ENCODE measurements around the gene XKR3.

The XKR3 gene

GRCh38 chr22:16844529-16844928, 19.3 kb upstream of the XKR3 start:
- H4K20me1 ChIP-seq = no peaks in the 10 kb centered on the region

GRCh38 chr22:16838073-16838472, 12.9 kb upstream of the XKR3 start:
- Histone ChIP-seq H3K4me3 (no peak overlapping the region), H3K27me3 (no peaks in the 10 kb centered on the region), H3K4me2 (no peak overlapping the region), H3K27ac (no peak overlapping the region), H3K9ac (no peak overlapping the region), H3K36me3 (no peaks in the 10 kb centered on the region), H4K20me1 (no peaks in the 10 kb centered on the region), H3K9me3 (replicated peaks in 1 of 11) (no peaks in the 10 kb centered on the region), H3K4me1 (no peaks in the 10 kb centered on the region)
- TF ChIP-seq Cebpa-rat (IDR thresholded peaks at IDR 0.05) = no peak

More at GRCh38 chr22:16844529-16844928, 19.3 kb upstream of the XKR3 start:
- Histone ChIP-seq H3K36me3 (no peaks in the 10 kb centered on the region), H3K9me3 (replicated peaks in 1 of 11) (peaks cover 18 to 26% (median 21%) of the 10 kb centered on the region in 11 experiments), H3K27ac (no peak overlapping the region), H3K9ac (no peak overlapping the region), H3K4me3 (no peak overlapping the region), H3K4me1 (peaks cover 0 to 15% (median 0%) of the 10 kb centered on the region in 10 experiments; a peak in 7 of 20 replicates), H3K27me3 (no peaks in the 10 kb centered on the region), H3K4me2 (no peak overlapping the region)
- TF ChIP-seq Cebpa-rat (IDR thresholded peaks at IDR 0.05) = no peak

GRCh38 chr22:16834971-16835370, 9.8 kb upstream of the XKR3 start:
- Histone ChIP-seq H4K20me1 (no peaks in the 10 kb centered on the region), H3K36me3 (no peaks in the 10 kb centered on the region), H3K9ac (no peak overlapping the region), H3K4me3 (no peak overlapping the region), H3K4me1 (no peaks in the 10 kb centered on the region; a peak in 1 of 20 replicates), H3K9me3 (replicated peaks in 1 of 11) (no peaks in the 10 kb centered on the region), H3K27ac (no peak overlapping the region), H3K27me3 (no peaks in the 10 kb centered on the region), H3K4me2 (no peak overlapping the region)
- TF ChIP-seq Cebpa-rat (IDR thresholded peaks at IDR 0.05) = no peak

GRCh38 chr22:16831257-16831656, 6.0 kb upstream of the XKR3 start:
- Histone ChIP-seq H3K4me3 (no peak overlapping the region), H3K27me3 (no peaks in the 10 kb centered on the region), H3K36me3 (no peaks in the 10 kb centered on the region), H3K9me3 (replicated peaks in 1 of 11) (no peaks in the 10 kb centered on the region), H3K27ac (no peak overlapping the region), H4K20me1 (no peaks in the 10 kb centered on the region), H3K4me2 (no peak overlapping the region), H3K4me1 (no peaks in the 10 kb centered on the region; a peak in 1 of 20 replicates), H3K9ac (no peak overlapping the region)
- no peak for TF ChIP-seq Cebpa-rat (IDR thresholded peaks at IDR 0.05)

GRCh38 chr22:16829985-16830384, 4.8 kb upstream of the XKR3 start:
- H3K36me3 ChIP-seq = no peaks in the 10 kb centered on the region
- no peaks in the 10 kb centered on the region for H3K27me3 ChIP-seq
- no peak overlapping the region for H3K9ac ChIP-seq
- no peak overlapping the region for H3K4me3 ChIP-seq
- no peak overlapping the region for H3K27ac ChIP-seq
- H3K4me1 ChIP-seq = peaks cover 6 to 10% (median 8%) of the 10 kb centered on the region in 10 experiments
- H3K9me3 ChIP-seq (replicated peaks in 1 of 11) = no peaks in the 10 kb centered on the region
- TF ChIP-seq Cebpa-rat (IDR thresholded peaks at IDR 0.05) = peak in 1 of 11 experiments; percentile 43; a peak in 1 of 22 replicates
- no peaks in the 10 kb centered on the region for H4K20me1 ChIP-seq
- no peak overlapping the region for H3K4me2 ChIP-seq

- Histone ChIP-seq H3K27me3 (no peaks in the 10 kb centered on the region), H3K9ac (no peak overlapping the region), H3K4me3 (no peak overlapping the region), H4K20me1 (no peaks in the 10 kb centered on the region), H3K9me3 (replicated peaks in 1 of 11) (no peaks in the 10 kb centered on the region), H3K4me1 (peaks cover 14 to 18% (median 15%) of the 10 kb centered on the region in 10 experiments), H3K36me3 (no peaks in the 10 kb centered on the region), H3K4me2 (no peak overlapping the region), H3K27ac (no peak overlapping the region)
- no peak for TF ChIP-seq Cebpa-rat (IDR thresholded peaks at IDR 0.05)
Measured at GRCh38 chr22:16828876-16829275, 3.7 kb upstream of the XKR3 start.

- no peak overlapping the region for H3K27ac ChIP-seq
- H3K9ac ChIP-seq = no peak overlapping the region
- H3K4me1 ChIP-seq = peaks cover 14 to 18% (median 15%) of the 10 kb centered on the region in 10 experiments
- no peaks in the 10 kb centered on the region for H3K36me3 ChIP-seq
- H3K27me3 ChIP-seq = no peaks in the 10 kb centered on the region
- no peak overlapping the region for H3K4me3 ChIP-seq
- no peak for TF ChIP-seq Cebpa-rat (IDR thresholded peaks at IDR 0.05)
- no peaks in the 10 kb centered on the region for H4K20me1 ChIP-seq
- H3K9me3 ChIP-seq (replicated peaks in 1 of 11) = no peaks in the 10 kb centered on the region
- H3K4me2 ChIP-seq = no peak overlapping the region
Measured at GRCh38 chr22:16827506-16827905, 2.3 kb upstream of the XKR3 start.

- Histone ChIP-seq H3K4me1 (peaks cover under 1 to 27% (median 12%) of the 10 kb centered on the region in 10 experiments; a peak in 17 of 20 replicates), H3K27ac (peak overlapping the region in 4 of 11 experiments; percentile 24 to 53 (median 27); a peak in 4 of 22 replicates), H3K36me3 (no peaks in the 10 kb centered on the region), H4K20me1 (no peaks in the 10 kb centered on the region), H3K4me2 (peak overlapping the region in 10 of 11 experiments; percentile 12 to 81 (median 45); a peak in 15 of 22 replicates), H3K27me3 (no peaks in the 10 kb centered on the region), H3K9ac (no peak overlapping the region), H3K4me3 (no peak overlapping the region), H3K9me3 (replicated peaks in 1 of 11) (peaks cover 5 to 11% (median 9%) of the 10 kb centered on the region in 11 experiments; a peak in 20 of 22 replicates)
- peak in 2 of 11 experiments; percentile 76 to 80; a peak in 6 of 22 replicates for TF ChIP-seq Cebpa-rat (IDR thresholded peaks at IDR 0.05)
Measured at GRCh38 chr22:16819249-16819648, 6.0 kb downstream of the XKR3 start.

GRCh38 chr22:16818538-16818937, 6.7 kb downstream of the XKR3 start:
- no peak for TF ChIP-seq Cebpa-rat (IDR thresholded peaks at IDR 0.05)
- Histone ChIP-seq H3K9ac (no peak overlapping the region; a peak in 1 of 22 replicates), H3K4me2 (peak overlapping the region in 7 of 11 experiments; percentile 12 to 81 (median 61); a peak in 12 of 22 replicates), H4K20me1 (no peaks in the 10 kb centered on the region), H3K9me3 (replicated peaks in 1 of 11) (peaks cover 5 to 14% (median 9%) of the 10 kb centered on the region in 11 experiments; a peak in 20 of 22 replicates), H3K36me3 (no peaks in the 10 kb centered on the region), H3K4me1 (peaks cover 0 to 26% (median 12%) of the 10 kb centered on the region in 10 experiments; a peak in 15 of 20 replicates), H3K4me3 (no peak overlapping the region), H3K27ac (peak overlapping the region in 4 of 11 experiments; percentile 24 to 53 (median 27); a peak in 5 of 22 replicates), H3K27me3 (no peaks in the 10 kb centered on the region)

- Histone ChIP-seq H3K4me1 (peaks cover 20 to 39% (median 29%) of the 10 kb centered on the region in 10 experiments), H4K20me1 (no peaks in the 10 kb centered on the region), H3K9me3 (replicated peaks in 1 of 11) (peaks cover 5 to 14% (median 9%) of the 10 kb centered on the region in 11 experiments; a peak in 20 of 22 replicates), H3K27ac (no peak overlapping the region), H3K4me3 (no peak overlapping the region), H3K4me2 (no peak overlapping the region), H3K27me3 (no peaks in the 10 kb centered on the region), H3K36me3 (no peaks in the 10 kb centered on the region), H3K9ac (no peak overlapping the region)
- no peak for TF ChIP-seq Cebpa-rat (IDR thresholded peaks at IDR 0.05)
Measured at GRCh38 chr22:16815073-16815472, 10.1 kb downstream of the XKR3 start.
